GM19099 (cell line): ENCODE data around the gene TMEM243.
A peak's percentile ranks its signal among the peaks of the same experiment; 100 is the strongest.

Experiments used
- POLR2A ChIP-seq: IDR thresholded peaks from 3 replicates; pipeline ENCODE4 v1.6.1; 2011; ENCODE audit warnings: low read depth; ENCODE audit not compliant: insufficient read length; ENCODE audit errors: extremely low read depth

The TMEM243 gene

GRCh38 chr7:87190783-87191182 lies 28.7 kb downstream of the TMEM243 start:
- no peak for TF ChIP-seq POLR2A

GRCh38 chr7:87188930-87189329 lies 30.6 kb downstream of the TMEM243 start:
- no peak for TF ChIP-seq POLR2A

GRCh38 chr7:87187120-87187519 lies 32.4 kb downstream of the TMEM243 start:
- TF ChIP-seq POLR2A = no peak

- no peak for TF ChIP-seq POLR2A
Observed at GRCh38 chr7:87179180-87179579, 40.4 kb downstream of the TMEM243 start.

- TF ChIP-seq POLR2A = no peak
Observed at GRCh38 chr7:87178320-87178719, 41.2 kb downstream of the TMEM243 start.

- no peak for TF ChIP-seq POLR2A
Observed at GRCh38 chr7:87173471-87173870, 46.1 kb downstream of the TMEM243 start.

GRCh38 chr7:87171282-87171934 lies 48.1 kb downstream of the TMEM243 start:
- no peak for TF ChIP-seq POLR2A

- no peak for TF ChIP-seq POLR2A
Observed at GRCh38 chr7:87170828-87171227, 48.7 kb downstream of the TMEM243 start.

GRCh38 chr7:87164433-87164832 lies 55.1 kb downstream of the TMEM243 start:
- no peak for TF ChIP-seq POLR2A

GRCh38 chr7:87159538-87159937 lies 60.0 kb downstream of the TMEM243 start:
- TF ChIP-seq POLR2A = no peak

- TF ChIP-seq POLR2A = no peak
Observed at GRCh38 chr7:87156709-87157108, 62.8 kb downstream of the TMEM243 start.

GRCh38 chr7:87155788-87156187 lies 63.7 kb downstream of the TMEM243 start:
- no peak for TF ChIP-seq POLR2A

GRCh38 chr7:87154569-87154968 lies 65.0 kb downstream of the TMEM243 start:
- no peak for TF ChIP-seq POLR2A

GRCh38 chr7:87154166-87154565 lies 65.4 kb downstream of the TMEM243 start:
- no peak for TF ChIP-seq POLR2A

- no peak for TF ChIP-seq POLR2A
Observed at GRCh38 chr7:87152897-87153641, 66.5 kb downstream of the TMEM243 start.

- peak; percentile 94 for TF ChIP-seq POLR2A
Observed at GRCh38 chr7:87152112-87152896, 67.2 kb downstream of the TMEM243 start, which contains the start of gene DMTF1. TSS of gene DMTF1 (plus strand) at chr7:87152453. CDS start at chr7:87164942, 12,489 bp downstream.
